Measurements from ENCODE around the gene RYK. TPM values are rescaled to one million over a fixed set of nuclear protein-coding genes. Genes with fewer than 3 reads are reported as not detected.

Gene RYK
- total and polyA plus RNA-seq, 4 donors, result 7.5 to 36.1 (median 15.3) TPM

DNA sequence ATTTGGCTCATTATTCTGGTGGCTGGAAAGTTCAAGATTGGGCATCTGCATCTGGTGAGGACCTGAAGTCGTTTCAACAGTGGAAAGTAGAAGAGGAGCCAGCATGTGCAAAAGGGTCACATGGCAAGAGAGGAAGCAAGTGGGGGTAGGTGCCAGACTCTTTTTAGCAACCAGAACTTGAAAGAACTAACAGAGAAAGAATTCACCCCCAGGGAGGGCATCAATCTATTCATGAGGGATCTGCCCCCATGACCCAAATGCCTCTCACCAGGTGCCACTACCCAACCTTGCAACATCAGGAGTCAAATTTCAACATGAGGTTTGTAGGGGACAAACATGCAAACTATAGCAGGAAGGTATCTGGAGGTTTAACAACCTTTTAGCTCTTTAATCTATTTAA is 10.3 kb upstream of the RYK start:
- H3K4me1 ChIP-seq (ENCODE audit: control insufficient read depth in 4 of 4, insufficient read depth in 4 of 4, low read length in 3 of 4), result no peaks in the 10 kb centered on the region
- no peak overlapping the region for H3K4me3 ChIP-seq (ENCODE audit: low read depth in 1 of 3, low read length in 3 of 3)
- no peaks in the 10 kb centered on the region for H3K9me3 ChIP-seq (ENCODE audit: control insufficient read depth in 4 of 4, low read length in 3 of 4)
- H3K27me3 ChIP-seq (ENCODE audit: control insufficient read depth in 4 of 4, insufficient read depth in 4 of 4, low read length in 3 of 4), result no peaks in the 10 kb centered on the region
- no peak for DNase-seq (ENCODE audit: low spot score)
- H3K36me3 ChIP-seq (ENCODE audit: control insufficient read depth in 4 of 4, insufficient read depth in 3 of 4, low read depth in 1 of 4, low read length in 3 of 4), result no peaks in the 10 kb centered on the region
- 61% methylated on average over 1 of the region's 1 CpG for WGBS
- H3K9ac ChIP-seq (ENCODE audit: low read depth in 1 of 2, low read length in 2 of 2), result no peak overlapping the region
- H3K27ac ChIP-seq (ENCODE audit: low read depth in 1 of 2, low read length in 2 of 2), result no peak overlapping the region
- TF ChIP-seq JUND (IDR thresholded peaks at IDR 0.05) (no peak), FOXA2 (IDR thresholded peaks at IDR 0.05) (no peak), RAD21 (IDR thresholded peaks at IDR 0.05) (no peak), RXRA (IDR thresholded peaks at IDR 0.05) (no peak), FOXA1 (IDR thresholded peaks at IDR 0.05) (no peak), TAF1 (conservative IDR thresholded peaks at IDR 0.05) (no peak), NR2F2 (IDR thresholded peaks at IDR 0.05) (no peak), HNF4G (IDR thresholded peaks at IDR 0.05) (no peak), EGR1 (IDR thresholded peaks at IDR 0.05; ENCODE audit: low read depth in 2 of 2) (no peak), SP1 (IDR thresholded peaks at IDR 0.05) (no peak), HNF4A (conservative IDR thresholded peaks at IDR 0.05) (no peak)
- TF ChIP-seq, protein P1, sequence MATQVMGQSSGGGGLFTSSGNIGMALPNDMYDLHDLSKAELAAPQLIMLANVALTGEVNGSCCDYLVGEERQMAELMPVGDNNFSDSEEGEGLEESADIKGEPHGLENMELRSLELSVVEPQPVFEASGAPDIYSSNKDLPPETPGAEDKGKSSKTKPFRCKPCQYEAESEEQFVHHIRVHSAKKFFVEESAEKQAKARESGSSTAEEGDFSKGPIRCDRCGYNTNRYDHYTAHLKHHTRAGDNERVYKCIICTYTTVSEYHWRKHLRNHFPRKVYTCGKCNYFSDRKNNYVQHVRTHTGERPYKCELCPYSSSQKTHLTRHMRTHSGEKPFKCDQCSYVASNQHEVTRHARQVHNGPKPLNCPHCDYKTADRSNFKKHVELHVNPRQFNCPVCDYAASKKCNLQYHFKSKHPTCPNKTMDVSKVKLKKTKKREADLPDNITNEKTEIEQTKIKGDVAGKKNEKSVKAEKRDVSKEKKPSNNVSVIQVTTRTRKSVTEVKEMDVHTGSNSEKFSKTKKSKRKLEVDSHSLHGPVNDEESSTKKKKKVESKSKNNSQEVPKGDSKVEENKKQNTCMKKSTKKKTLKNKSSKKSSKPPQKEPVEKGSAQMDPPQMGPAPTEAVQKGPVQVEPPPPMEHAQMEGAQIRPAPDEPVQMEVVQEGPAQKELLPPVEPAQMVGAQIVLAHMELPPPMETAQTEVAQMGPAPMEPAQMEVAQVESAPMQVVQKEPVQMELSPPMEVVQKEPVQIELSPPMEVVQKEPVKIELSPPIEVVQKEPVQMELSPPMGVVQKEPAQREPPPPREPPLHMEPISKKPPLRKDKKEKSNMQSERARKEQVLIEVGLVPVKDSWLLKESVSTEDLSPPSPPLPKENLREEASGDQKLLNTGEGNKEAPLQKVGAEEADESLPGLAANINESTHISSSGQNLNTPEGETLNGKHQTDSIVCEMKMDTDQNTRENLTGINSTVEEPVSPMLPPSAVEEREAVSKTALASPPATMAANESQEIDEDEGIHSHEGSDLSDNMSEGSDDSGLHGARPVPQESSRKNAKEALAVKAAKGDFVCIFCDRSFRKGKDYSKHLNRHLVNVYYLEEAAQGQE (IDR thresholded peaks at IDR 0.05), result no peak
- TF ChIP-seq, protein P2, sequence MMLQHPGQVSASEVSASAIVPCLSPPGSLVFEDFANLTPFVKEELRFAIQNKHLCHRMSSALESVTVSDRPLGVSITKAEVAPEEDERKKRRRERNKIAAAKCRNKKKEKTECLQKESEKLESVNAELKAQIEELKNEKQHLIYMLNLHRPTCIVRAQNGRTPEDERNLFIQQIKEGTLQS (IDR thresholded peaks at IDR 0.05), result no peak
- TF ChIP-seq, protein P3, sequence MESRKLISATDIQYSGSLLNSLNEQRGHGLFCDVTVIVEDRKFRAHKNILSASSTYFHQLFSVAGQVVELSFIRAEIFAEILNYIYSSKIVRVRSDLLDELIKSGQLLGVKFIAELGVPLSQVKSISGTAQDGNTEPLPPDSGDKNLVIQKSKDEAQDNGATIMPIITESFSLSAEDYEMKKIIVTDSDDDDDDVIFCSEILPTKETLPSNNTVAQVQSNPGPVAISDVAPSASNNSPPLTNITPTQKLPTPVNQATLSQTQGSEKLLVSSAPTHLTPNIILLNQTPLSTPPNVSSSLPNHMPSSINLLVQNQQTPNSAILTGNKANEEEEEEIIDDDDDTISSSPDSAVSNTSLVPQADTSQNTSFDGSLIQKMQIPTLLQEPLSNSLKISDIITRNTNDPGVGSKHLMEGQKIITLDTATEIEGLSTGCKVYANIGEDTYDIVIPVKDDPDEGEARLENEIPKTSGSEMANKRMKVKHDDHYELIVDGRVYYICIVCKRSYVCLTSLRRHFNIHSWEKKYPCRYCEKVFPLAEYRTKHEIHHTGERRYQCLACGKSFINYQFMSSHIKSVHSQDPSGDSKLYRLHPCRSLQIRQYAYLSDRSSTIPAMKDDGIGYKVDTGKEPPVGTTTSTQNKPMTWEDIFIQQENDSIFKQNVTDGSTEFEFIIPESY (IDR thresholded peaks at IDR 0.05), result no peak
- TF ChIP-seq, protein P4, sequence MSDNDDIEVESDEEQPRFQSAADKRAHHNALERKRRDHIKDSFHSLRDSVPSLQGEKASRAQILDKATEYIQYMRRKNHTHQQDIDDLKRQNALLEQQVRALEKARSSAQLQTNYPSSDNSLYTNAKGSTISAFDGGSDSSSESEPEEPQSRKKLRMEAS (IDR thresholded peaks at IDR 0.05), result no peak

DNA sequence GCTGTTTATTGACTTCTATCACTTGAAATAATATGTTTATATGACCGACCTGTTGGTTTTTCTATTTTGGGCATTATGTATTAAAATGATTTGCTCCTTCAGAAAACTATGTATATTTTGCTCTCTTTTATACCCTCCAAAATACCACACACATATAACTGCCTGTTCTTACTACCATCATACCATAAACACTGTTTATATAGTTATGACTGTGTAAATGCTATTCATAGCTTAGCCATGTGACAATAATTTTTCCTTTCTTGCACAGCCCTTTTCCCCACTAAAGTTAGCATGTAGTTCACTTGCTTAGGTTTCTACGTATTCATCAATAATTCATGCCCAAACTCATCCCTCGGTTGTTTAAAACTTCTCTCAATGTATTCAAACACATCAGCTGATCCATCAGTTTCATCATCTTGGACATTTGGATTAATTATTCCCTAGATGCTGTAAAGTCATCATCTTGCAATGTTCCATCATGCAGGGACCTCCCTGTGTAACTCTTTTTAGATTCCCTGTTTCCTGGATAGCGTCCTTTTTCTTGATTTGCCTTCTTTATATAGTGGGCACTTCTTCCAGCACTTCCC is 8.2 kb upstream of the RYK start:
- no peaks in the 10 kb centered on the region for H3K36me3 ChIP-seq (ENCODE audit: control insufficient read depth in 4 of 4, insufficient read depth in 3 of 4, low read depth in 1 of 4, low read length in 3 of 4)
- no peak overlapping the region for H3K27ac ChIP-seq (ENCODE audit: low read depth in 1 of 2, low read length in 2 of 2)
- no peaks in the 10 kb centered on the region for H3K4me1 ChIP-seq (ENCODE audit: control insufficient read depth in 4 of 4, insufficient read depth in 4 of 4, low read length in 3 of 4)
- no peaks in the 10 kb centered on the region for H3K9me3 ChIP-seq (ENCODE audit: control insufficient read depth in 4 of 4, low read length in 3 of 4)
- no peaks in the 10 kb centered on the region for H3K27me3 ChIP-seq (ENCODE audit: control insufficient read depth in 4 of 4, insufficient read depth in 4 of 4, low read length in 3 of 4)
- H3K9ac ChIP-seq (ENCODE audit: low read depth in 1 of 2, low read length in 2 of 2), result no peak overlapping the region
- TF ChIP-seq TAF1 (conservative IDR thresholded peaks at IDR 0.05) (no peak), RXRA (IDR thresholded peaks at IDR 0.05) (no peak), HNF4G (IDR thresholded peaks at IDR 0.05) (no peak), JUND (IDR thresholded peaks at IDR 0.05) (no peak)
- H3K4me3 ChIP-seq (ENCODE audit: low read depth in 1 of 3, low read length in 3 of 3), result no peak overlapping the region
- no peak for DNase-seq (ENCODE audit: low spot score)
- WGBS, result 78% methylated on average over 4 of the region's 4 CpGs
